CD8-positive, alpha-beta memory T cell (primary cell): ENCODE measurements around the gene DGAT2. TPM values are rescaled to one million over a fixed set of nuclear protein-coding genes. Genes with fewer than 3 reads are reported as not detected.

Experiments
- CTCF ChIA-PET: fragments of 350-600 bp; sonication (Branson Sonifier 250); formaldehyde crosslinking; loops from one replicate; lab custom pipeline; 2021; ENCODE audit warnings: antibody characterized with exemption; lab: Charles Lee
- POLR2A ChIA-PET: fragments of 350-600 bp; sonication (Branson Sonifier 250); formaldehyde crosslinking; loops from one replicate; lab custom pipeline; 2021; ENCODE audit warnings: antibody characterized with exemption; lab: Charles Lee
- DNase-seq, 5 donors: peaks; one replicate each; pipeline versions ENCODE4 v3.0.0 to v3.0.0-alpha.2; 2020 to 2022; ENCODE audit warnings: mixed read lengths in 1 of 5
- H3K27ac ChIP-seq: one replicate; pipeline ENCODE4 v1.7.0; 2013; ENCODE audit warnings: low read depth, mild to moderate bottlenecking, low read length, moderate library complexity
- H3K27me3 ChIP-seq: 2 replicates; pipeline ENCODE4 v1.7.0; 2013; ENCODE audit warnings: low read length, mild to moderate bottlenecking; ENCODE audit not compliant: insufficient read depth, poor library complexity, severe bottlenecking
- H3K36me3 ChIP-seq: 2 replicates; pipeline ENCODE4 v1.7.0; 2013; ENCODE audit warnings: mild to moderate bottlenecking, low read length, moderate library complexity; ENCODE audit not compliant: insufficient read depth
- H3K4me1 ChIP-seq: 2 replicates; pipeline ENCODE4 v1.7.0; 2013; ENCODE audit warnings: mild to moderate bottlenecking, low read length, moderate library complexity; ENCODE audit not compliant: insufficient read depth
- H3K4me3 ChIP-seq: 2 replicates; pipeline ENCODE4 v1.7.0; 2013; ENCODE audit warnings: mild to moderate bottlenecking, low read length
- H3K9me3 ChIP-seq: 2 replicates; pipeline ENCODE4 v1.7.0; 2013; ENCODE audit warnings: mild to moderate bottlenecking, low read length
- H3K27ac Mint-ChIP-seq, 8 donors: one replicate each; pipeline ENCODE4 v1.8.0; 2020 to 2021; ENCODE audit warnings: mixed read lengths in 8 of 8, mild to moderate bottlenecking in 6 of 8, inconsistent platforms in 3 of 8, moderate library complexity in 3 of 8
- H3K27me3 Mint-ChIP-seq, 2 donors: one replicate each; pipeline ENCODE4 v1.8.0; 2020 to 2021; ENCODE audit warnings: mixed read lengths in 2 of 2, mild to moderate bottlenecking in 1 of 2, moderate library complexity in 1 of 2
- H3K36me3 Mint-ChIP-seq, 3 donors: one replicate each; pipeline ENCODE4 v1.8.0; 2020 to 2021; ENCODE audit warnings: mixed read lengths in 3 of 3, inconsistent platforms in 1 of 3, mild to moderate bottlenecking in 1 of 3
- H3K4me1 Mint-ChIP-seq, 3 donors: one replicate each; pipeline ENCODE4 v1.8.0; 2020 to 2021; ENCODE audit warnings: mixed read lengths in 3 of 3, inconsistent platforms in 1 of 3, mild to moderate bottlenecking in 1 of 3
- H3K4me3 Mint-ChIP-seq, 7 donors: one replicate each; pipeline ENCODE4 v1.8.0; 2020 to 2021; ENCODE audit warnings: mixed read lengths in 7 of 7, mild to moderate bottlenecking in 6 of 7, moderate library complexity in 4 of 7, inconsistent platforms in 2 of 7
- H3K9me3 Mint-ChIP-seq, 5 donors: one replicate each; pipeline ENCODE4 v1.8.0; 2020 to 2022; ENCODE audit warnings: mixed read lengths in 5 of 5, mild to moderate bottlenecking in 3 of 5, moderate library complexity in 2 of 5, inconsistent platforms in 1 of 5
- polyA plus RNA-seq: library from polyadenylated mRNA; unstranded; fragments of 300-500 nt; fragmentation: Illumina TruSeq; gene quantifications from one replicate; pipeline ENCODE4 v1.2.3, GENCODE V29; 2021
- total RNA-seq, 2 experiments: library from RNA; stranded (reverse); gene quantifications; one replicate each; pipeline ENCODE4 v1.2.3, GENCODE V29; 2021

Gene DGAT2
- total and polyA plus RNA-seq, 3 experiments from 2014 or later = 5.5 to 5.6 TPM; not detected in 1

DNA sequence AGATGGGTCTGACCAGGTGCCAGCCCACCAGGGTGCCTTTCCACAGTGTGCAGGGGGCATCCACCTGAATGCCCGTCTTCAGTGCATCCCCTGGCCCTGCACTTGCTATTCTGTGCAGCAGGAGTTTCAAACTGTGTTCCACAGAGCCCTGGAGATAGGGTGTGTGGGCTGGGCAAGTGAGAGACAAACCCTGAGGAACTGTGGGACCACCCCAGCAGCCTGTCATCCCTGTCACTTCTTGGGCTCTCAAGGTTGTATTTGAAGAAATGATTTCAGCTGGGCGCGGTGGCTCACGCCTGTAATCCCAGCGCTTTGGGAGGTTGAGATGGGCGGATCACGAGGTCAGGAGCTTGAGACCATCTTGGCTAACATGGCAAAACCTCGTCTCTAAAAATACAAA lies 6.4 kb upstream of the DGAT2 start:
- no peaks in the 10 kb centered on the region for H3K36me3 Mint-ChIP-seq
- Histone ChIP-seq H3K4me1 (no peaks in the 10 kb centered on the region), H3K9me3 (no peaks in the 10 kb centered on the region), H3K27ac (no peak overlapping the region), H3K4me3 (no peak overlapping the region), H3K36me3 (no peaks in the 10 kb centered on the region), H3K27me3 (no peaks in the 10 kb centered on the region)
- peaks cover 2 to 4% of the 10 kb centered on the region in 2 donors for H3K27me3 Mint-ChIP-seq
- no peaks in the 10 kb centered on the region for H3K9me3 Mint-ChIP-seq
- DNase-seq = no peak
- no peak overlapping the region for H3K4me3 Mint-ChIP-seq
- CTCF ChIA-PET = no interaction called here
- no peaks in the 10 kb centered on the region for H3K4me1 Mint-ChIP-seq
- H3K27ac Mint-ChIP-seq = no peak overlapping the region
- POLR2A ChIA-PET = no interaction called here

DNA sequence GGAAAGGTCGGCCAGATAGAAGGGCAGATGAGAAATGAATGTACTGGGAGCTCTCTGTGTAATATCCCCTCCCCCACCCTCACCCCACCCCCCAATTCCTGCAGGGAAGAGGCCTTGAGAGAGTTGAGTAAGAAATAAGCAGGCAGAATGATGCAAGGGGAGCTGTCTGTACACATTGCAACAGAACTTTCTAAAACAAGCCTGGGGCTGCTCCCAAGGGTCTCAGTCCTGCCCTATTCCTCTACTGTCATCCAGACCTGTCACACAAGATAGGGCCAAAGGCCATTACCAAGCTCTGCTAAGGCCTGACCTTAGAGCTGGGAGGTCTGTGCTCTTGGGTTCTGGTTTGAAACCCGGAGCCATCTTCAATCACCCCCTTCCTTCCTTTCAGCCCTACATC lies 5.7 kb upstream of the DGAT2 start:
- Mint-ChIP-seq H3K9me3 (no peaks in the 10 kb centered on the region), H3K36me3 (no peaks in the 10 kb centered on the region), H3K4me3 (no peak overlapping the region), H3K27ac (peak overlapping the region in 1 of 8 donors; percentile 88), H3K4me1 (peaks cover under 1 to 1% (median under 1%) of the 10 kb centered on the region in 3 donors), H3K27me3 (peaks cover 6 to 9% of the 10 kb centered on the region in 2 donors)
- H3K27me3 ChIP-seq = no peaks in the 10 kb centered on the region
- POLR2A ChIA-PET = no interaction called here
- CTCF ChIA-PET = no interaction called here
- H3K27ac ChIP-seq = no peak overlapping the region
- H3K9me3 ChIP-seq = no peaks in the 10 kb centered on the region
- peaks cover 7% of the 10 kb centered on the region for H3K4me1 ChIP-seq
- no peak for DNase-seq
- no peaks in the 10 kb centered on the region for H3K36me3 ChIP-seq
- no peak overlapping the region for H3K4me3 ChIP-seq

GRCh38 chr11:75763846-75764245 lies 4.7 kb upstream of the DGAT2 start:
- Mint-ChIP-seq H3K9me3 (no peaks in the 10 kb centered on the region), H3K36me3 (no peaks in the 10 kb centered on the region), H3K4me1 (peaks cover 4 to 5% (median 4%) of the 10 kb centered on the region in 3 donors), H3K27ac (no peak overlapping the region), H3K4me3 (no peak overlapping the region), H3K27me3 (peaks cover 8 to 9% of the 10 kb centered on the region in 2 donors)
- Histone ChIP-seq H3K9me3 (no peaks in the 10 kb centered on the region), H3K27me3 (no peaks in the 10 kb centered on the region), H3K36me3 (no peaks in the 10 kb centered on the region), H3K4me3 (no peak overlapping the region), H3K4me1 (peaks cover 14% of the 10 kb centered on the region), H3K27ac (no peak overlapping the region)
- no peak for DNase-seq
- CTCF ChIA-PET = no interaction called here
- POLR2A ChIA-PET = no interaction called here

- H3K4me3 Mint-ChIP-seq = peak overlapping the region in 1 of 7 donors; percentile 14
- Histone ChIP-seq H3K27ac (no peak overlapping the region), H3K4me3 (no peak overlapping the region), H3K36me3 (no peaks in the 10 kb centered on the region), H3K27me3 (no peaks in the 10 kb centered on the region), H3K4me1 (peaks cover 19% of the 10 kb centered on the region), H3K9me3 (no peaks in the 10 kb centered on the region)
- no peak overlapping the region for H3K27ac Mint-ChIP-seq
- ChIA-PET POLR2A (no interaction called here), CTCF (interaction anchor here (1.7 kb wide), 1 partner anchor 42 kb away, joined by 3 read pairs; no protein-coding TSS in a partner anchor)
- peaks cover 5 to 15% (median 10%) of the 10 kb centered on the region in 3 donors for H3K4me1 Mint-ChIP-seq
- peaks cover 17 to 20% of the 10 kb centered on the region in 2 donors for H3K27me3 Mint-ChIP-seq
- no peaks in the 10 kb centered on the region for H3K9me3 Mint-ChIP-seq
- DNase-seq = no peak
- no peaks in the 10 kb centered on the region for H3K36me3 Mint-ChIP-seq
Measured at GRCh38 chr11:75765116-75765515, 3.5 kb upstream of the DGAT2 start.

DNA sequence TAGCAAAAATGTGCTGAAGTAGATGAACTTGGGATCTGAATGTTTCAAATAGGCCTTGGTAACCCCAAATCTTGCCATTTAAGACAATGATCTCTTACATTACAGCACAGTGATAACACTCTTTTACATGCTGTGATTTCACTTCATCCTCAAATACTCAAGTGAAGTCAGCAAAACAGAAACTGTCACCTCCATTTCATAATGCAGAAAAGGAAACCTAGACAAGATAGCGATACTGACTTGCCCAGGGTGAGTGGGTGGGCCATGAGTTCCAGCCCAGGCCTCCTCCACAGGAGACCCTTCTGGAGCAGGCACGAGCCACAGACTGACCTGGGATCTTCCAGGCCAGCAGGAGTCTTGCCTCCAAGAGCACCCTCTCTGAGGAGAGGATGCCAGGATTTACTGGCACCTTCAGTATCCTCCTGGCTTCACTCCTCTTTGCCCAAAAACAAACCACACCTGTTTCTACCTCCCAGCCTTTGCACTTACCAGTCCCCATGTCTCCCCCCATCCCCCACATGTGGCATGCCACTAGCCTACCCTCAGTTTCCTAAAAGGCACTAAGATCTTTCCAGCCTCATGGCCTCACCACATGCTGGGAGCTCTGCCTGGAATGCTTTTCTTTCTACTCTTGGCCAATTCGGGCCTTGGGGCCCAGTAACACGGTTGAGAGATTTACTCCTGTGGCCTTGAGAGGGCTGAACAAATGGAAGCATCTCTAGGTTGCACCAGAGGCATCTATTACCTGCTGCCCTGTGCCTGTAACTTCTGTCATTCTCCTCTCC lies 1.9 kb upstream of the DGAT2 start:
- H3K36me3 ChIP-seq = no peaks in the 10 kb centered on the region
- no peaks in the 10 kb centered on the region for H3K36me3 Mint-ChIP-seq
- no peaks in the 10 kb centered on the region for H3K27me3 ChIP-seq
- H3K4me3 ChIP-seq = no peak overlapping the region
- no peak for DNase-seq
- H3K27ac ChIP-seq = no peak overlapping the region
- H3K4me3 Mint-ChIP-seq = peak overlapping the region in 1 of 7 donors; percentile 9
- CTCF ChIA-PET = interaction anchor here (1.7 kb wide), 1 partner anchor 43 kb away, joined by 3 read pairs; no protein-coding TSS in a partner anchor
- H3K4me1 Mint-ChIP-seq = peaks cover 5 to 15% (median 11%) of the 10 kb centered on the region in 3 donors
- no peaks in the 10 kb centered on the region for H3K9me3 ChIP-seq
- peaks cover 19% of the 10 kb centered on the region for H3K4me1 ChIP-seq
- POLR2A ChIA-PET = no interaction called here
- H3K9me3 Mint-ChIP-seq = no peaks in the 10 kb centered on the region
- H3K27me3 Mint-ChIP-seq = peaks cover 19 to 21% of the 10 kb centered on the region in 2 donors
- no peak overlapping the region for H3K27ac Mint-ChIP-seq

DNA sequence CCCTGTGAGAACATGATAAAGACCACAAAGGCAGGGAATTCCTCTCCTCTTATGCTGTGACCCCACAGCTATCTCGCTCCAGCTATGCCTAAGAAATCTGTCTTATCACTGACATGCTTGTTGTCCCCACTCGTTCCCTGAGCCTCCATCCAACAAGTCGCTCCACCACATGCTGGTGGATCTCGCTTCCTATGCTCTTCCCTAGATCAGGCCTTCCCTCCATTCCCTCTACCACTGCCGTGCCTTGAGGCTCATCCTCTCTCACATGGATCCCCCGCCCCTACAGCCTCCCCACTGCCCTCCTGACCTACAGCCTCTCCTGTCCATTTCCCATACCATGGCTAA lies 1.4 kb upstream of the DGAT2 start:
- POLR2A ChIA-PET = no interaction called here
- H3K4me3 Mint-ChIP-seq = peak overlapping the region in 5 of 7 donors; percentile 3 to 49 (median 7)
- Histone ChIP-seq H3K4me1 (peaks cover 19% of the 10 kb centered on the region), H3K9me3 (no peaks in the 10 kb centered on the region), H3K36me3 (no peaks in the 10 kb centered on the region), H3K27ac (no peak overlapping the region), H3K27me3 (no peaks in the 10 kb centered on the region), H3K4me3 (no peak overlapping the region)
- H3K4me1 Mint-ChIP-seq = peaks cover 5 to 15% (median 11%) of the 10 kb centered on the region in 3 donors
- peaks cover 19 to 21% of the 10 kb centered on the region in 2 donors for H3K27me3 Mint-ChIP-seq
- CTCF ChIA-PET = no interaction called here
- H3K27ac Mint-ChIP-seq = peak overlapping the region in 1 of 8 donors; percentile 72
- DNase-seq = no peak
- H3K36me3 Mint-ChIP-seq = no peaks in the 10 kb centered on the region
- H3K9me3 Mint-ChIP-seq = no peaks in the 10 kb centered on the region

GRCh38 chr11:75767793-75768111 lies 826 bp upstream of the DGAT2 start:
- no peaks in the 10 kb centered on the region for H3K36me3 ChIP-seq
- no peak for DNase-seq
- POLR2A ChIA-PET = no interaction called here
- CTCF ChIA-PET = no interaction called here
- Mint-ChIP-seq H3K4me3 (peak overlapping the region; percentile 15 to 87 (median 68)), H3K36me3 (no peaks in the 10 kb centered on the region), H3K9me3 (no peaks in the 10 kb centered on the region), H3K4me1 (peaks cover 5 to 15% (median 11%) of the 10 kb centered on the region in 3 donors), H3K27me3 (peaks cover 19 to 21% of the 10 kb centered on the region in 2 donors), H3K27ac (peak overlapping the region in 1 of 8 donors; percentile 91)
- H3K9me3 ChIP-seq = no peaks in the 10 kb centered on the region
- peak overlapping the region; percentile 54 for H3K4me3 ChIP-seq
- no peaks in the 10 kb centered on the region for H3K27me3 ChIP-seq
- peak overlapping the region; percentile 16 for H3K27ac ChIP-seq
- H3K4me1 ChIP-seq = peaks cover 19% of the 10 kb centered on the region

- Histone ChIP-seq H3K4me3 (peak overlapping the region; percentile 54), H3K9me3 (no peaks in the 10 kb centered on the region), H3K36me3 (no peaks in the 10 kb centered on the region), H3K27me3 (no peaks in the 10 kb centered on the region), H3K27ac (no peak overlapping the region), H3K4me1 (peaks cover 19% of the 10 kb centered on the region)
- Mint-ChIP-seq H3K4me1 (peaks cover 5 to 15% (median 11%) of the 10 kb centered on the region in 3 donors), H3K9me3 (no peaks in the 10 kb centered on the region), H3K27ac (peak overlapping the region in 1 of 8 donors; percentile 19), H3K27me3 (peaks cover 19 to 21% of the 10 kb centered on the region in 2 donors), H3K36me3 (no peaks in the 10 kb centered on the region), H3K4me3 (peak overlapping the region in 6 of 7 donors; percentile 42 to 73 (median 62))
- ChIA-PET POLR2A (interaction anchor here (0.6 kb wide), 1 partner anchor 11 kb away, joined by 4 read pairs; no protein-coding TSS in a partner anchor), CTCF (no interaction called here)
- no peak for DNase-seq
Measured at GRCh38 chr11:75768909-75769771, 562 bp downstream of the DGAT2 start.
